Femur (tissue), 1 donor: ENCODE data around the gene YES1.
"Not testable (repeated sequence)": the region's sequence is repeated elsewhere in the genome, so short reads cannot be mapped to it uniquely, and the experiment has no call there.

Experiments used
- DNase-seq: peaks from one replicate; pipeline ENCODE4 v3.0.0-alpha.2; 2017

The YES1 gene

GRCh38 chr18:717003-717402 lies 95.0 kb downstream of the YES1 start:
- DNase-seq = no peak

GRCh38 chr18:715626-716025 lies 96.4 kb downstream of the YES1 start:
- DNase-seq = no peak

DNA sequence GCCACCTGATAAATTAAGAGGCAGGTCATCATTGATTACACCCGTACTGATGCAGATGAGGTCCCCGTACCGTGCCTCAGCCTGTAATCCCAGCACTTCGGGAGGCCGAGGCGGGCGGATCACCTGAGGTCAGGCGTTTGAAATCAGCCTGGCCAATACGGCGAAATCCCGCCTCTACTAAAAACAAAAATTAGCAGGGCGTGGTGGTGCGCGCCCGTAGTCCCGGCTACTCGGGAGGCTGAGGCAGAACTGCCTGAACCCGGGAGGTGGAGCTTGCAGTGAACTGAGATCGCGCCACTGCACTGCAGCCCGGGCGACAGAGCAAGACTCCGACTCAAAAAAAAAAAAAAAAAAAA lies 98.9 kb downstream of the YES1 start:
- DNase-seq = no peak

DNA sequence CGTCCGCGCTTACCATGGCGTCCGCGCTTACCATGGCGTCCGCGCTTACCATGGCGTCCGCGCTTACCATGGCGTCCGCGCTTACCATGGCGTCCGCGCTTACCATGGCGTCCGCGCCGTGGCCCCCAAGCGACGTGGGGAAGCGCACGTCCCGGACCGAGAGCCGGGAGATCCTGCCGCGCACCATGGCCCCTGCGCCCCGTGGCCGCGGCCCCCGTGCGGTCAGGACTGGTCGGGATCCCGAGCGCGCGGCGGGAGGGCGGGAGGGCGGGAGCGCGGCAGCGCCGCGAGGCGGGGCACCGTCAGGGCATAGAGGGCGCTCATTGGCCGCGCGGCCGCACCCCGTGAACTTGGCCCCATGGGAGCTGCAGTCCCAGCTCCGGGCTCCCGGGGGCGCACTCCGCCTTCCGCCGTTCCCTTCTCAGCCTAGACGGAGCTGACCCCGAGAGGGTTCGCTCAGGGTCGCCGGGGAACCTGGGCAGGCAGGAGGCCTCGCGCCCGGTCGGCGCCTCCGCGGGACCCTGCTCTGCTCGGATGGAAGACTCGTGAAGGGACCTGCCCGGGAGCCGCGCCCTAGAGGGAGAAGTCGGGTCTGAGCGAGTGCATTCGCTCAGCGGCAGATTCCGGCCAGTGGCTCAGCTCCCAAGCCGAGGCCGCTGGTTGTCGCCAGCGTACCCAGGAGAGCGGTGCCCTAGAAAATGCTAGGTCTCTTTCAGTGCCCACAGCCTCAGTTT lies 99.5 kb downstream of the YES1 start, which contains the start of gene ENOSF1:
Gene ENOSF1, minus strand, starts transcription at position 230 of the 734 bp plus-strand sequence. Its CDS starts 43 bp downstream, at position 187.
- peak; percentile 91 for DNase-seq

DNA sequence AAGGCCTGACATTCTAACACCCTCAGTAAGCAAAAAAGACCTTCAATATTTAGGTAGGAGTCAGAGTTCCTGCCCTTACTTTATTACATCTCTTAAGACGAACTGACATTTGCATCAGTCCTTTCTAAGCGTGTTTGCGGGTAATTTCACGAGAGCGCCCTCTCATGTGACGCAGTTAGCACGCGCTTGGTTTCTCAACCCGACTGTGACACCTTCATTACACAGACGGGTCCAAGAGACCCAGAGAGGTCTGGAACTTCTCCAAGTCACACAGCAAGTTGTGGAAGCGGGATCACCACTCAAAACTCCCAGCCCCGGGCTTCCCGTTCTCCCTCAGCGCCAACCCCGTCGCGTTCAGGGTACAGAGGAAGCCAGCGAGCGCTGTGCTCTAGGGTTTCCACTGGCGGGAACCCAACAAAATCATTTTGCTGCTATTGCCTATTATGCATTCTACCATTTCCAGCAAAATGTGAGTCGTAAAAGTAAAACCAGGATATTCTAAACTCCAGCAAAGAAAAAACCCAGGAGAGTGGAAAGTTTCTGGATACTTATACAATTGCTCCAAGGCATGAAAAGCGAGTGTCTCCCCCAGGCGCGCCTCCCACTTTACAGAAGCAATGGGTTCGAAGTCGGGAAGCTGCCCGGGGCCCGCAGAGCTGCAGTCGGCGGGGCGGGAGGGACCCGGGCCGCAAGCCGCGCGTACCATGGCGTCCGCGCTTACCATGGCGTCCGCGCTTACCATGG lies 100.2 kb downstream of the YES1 start:
- peak; percentile 78 for DNase-seq

- DNase-seq = no peak
These were observed 100.8 kb downstream of the YES1 start for GRCh38 chr18:711310-711656.

- DNase-seq = no peak
These were observed 101.4 kb downstream of the YES1 start for GRCh38 chr18:710418-711300.

DNA sequence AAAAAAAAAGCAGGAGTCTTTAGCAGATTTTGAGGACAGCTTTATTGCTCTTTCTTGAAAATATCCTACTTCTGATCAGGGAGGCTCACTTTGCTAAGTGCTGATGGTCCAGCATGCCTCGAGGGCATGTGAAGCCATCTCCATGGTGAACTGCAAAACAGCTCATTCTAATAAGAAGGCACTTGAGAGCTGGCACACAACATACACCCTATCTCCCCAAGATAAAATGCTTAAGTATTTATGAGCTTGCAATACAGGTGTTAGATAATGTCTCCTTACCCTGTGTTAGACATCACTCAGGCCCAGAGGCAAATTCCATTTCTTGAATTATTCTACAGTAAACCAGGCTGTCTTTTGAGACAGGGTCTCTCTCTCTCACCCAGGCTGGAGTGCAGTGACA lies 102.3 kb downstream of the YES1 start:
- DNase-seq = no peak

DNA sequence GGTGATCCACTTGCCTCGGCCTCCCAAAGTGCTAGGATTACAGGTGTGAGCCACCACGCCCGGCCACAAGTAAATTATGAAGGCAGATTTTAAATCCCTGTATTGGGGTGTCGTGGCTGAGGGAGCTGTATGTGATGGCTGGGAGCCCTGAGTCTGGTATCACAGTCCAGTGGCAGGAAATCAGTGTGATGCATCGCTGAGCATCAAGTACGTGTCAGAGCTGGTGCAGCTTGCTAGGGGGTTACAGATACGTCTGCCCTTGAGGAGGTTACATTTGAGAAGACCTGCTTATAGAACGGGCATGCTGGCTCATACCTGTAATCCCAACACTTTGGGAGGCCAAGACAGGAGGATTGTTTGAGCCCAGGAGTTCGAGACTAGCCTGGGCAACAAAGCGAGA lies 103.9 kb downstream of the YES1 start:
- no peak for DNase-seq

GRCh38 chr18:706405-706804 lies 105.6 kb downstream of the YES1 start:
- no peak for DNase-seq

DNA sequence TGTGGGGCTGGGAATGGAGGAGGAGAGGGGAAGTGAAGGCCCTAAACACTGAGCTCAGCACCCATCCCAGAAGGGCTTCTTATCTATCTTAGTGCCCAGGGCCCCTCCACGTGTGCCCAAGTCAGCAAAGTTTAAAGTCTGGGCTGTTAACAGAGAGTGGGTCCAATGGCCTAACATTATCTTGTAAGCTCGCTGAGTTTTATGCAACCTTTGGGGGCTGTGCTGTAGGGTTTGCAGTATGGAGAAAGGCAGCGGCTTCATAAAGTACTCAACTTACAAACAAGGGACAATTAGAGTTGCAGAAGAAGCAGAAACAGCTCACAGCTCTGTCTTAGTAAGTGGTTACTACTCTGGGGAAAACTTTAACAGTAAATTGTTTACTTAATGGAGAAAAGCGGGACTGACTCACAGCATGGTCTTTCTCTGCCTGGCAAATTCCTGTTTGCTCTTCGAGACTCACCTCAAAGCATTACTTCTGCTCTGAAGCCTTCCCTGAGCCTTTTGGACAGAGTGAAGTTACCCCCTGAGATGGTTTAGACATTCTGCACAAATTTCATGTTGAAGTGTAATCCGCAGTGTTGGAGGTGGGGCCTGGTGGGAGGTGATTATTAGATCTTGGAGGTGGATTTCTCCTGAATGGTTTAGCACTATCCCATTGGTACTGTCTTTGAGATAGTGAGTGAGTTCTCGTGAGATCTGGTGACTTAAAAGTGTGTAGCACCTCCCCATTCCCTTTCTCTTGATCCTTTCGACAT lies 108.7 kb downstream of the YES1 start:
- no peak for DNase-seq

DNA sequence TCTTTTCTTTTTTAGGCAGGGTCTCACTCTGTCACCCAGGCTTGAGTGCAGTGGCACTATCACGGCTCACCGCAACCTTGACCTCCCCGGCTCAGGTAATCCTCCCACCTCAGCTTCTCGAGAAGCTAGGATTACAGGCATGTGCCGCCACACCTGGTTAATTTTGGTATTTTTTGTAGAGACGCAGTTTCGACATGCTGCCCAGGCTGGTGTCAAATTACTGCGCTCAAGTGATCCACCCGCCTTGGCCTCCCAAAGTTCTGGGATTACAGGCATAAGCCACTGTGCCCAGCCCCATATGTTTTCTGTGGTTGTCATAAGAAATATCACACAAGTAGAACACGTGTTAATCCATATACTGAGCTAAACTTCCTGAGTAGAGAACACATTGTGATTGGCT lies 114.2 kb downstream of the YES1 start:
- DNase-seq = no peak

DNA sequence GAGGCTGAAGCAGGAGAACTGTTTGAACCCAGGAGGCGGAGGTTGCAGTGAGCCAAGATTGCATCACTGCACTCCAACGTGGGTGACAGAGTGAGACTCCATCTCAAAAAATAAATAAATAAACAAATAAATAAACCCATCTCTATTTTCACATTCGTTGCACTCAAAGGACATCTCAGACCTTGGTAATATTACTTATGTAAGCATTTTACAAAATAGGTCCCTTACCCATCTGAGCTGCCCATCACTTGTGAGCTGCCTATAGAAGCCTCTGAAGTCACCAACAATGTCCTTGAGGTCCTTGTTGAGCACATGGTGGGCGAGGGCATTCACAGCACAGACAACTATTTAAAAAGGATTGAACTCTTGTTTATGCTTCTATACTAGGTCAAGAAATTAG lies 115.0 kb downstream of the YES1 start:
- no peak for DNase-seq

GRCh38 chr18:693466-694187 lies 118.4 kb downstream of the YES1 start:
- DNase-seq = peak; percentile 42

- DNase-seq = no peak
These were observed 119.2 kb downstream of the YES1 start for GRCh38 chr18:692824-693223.

DNA sequence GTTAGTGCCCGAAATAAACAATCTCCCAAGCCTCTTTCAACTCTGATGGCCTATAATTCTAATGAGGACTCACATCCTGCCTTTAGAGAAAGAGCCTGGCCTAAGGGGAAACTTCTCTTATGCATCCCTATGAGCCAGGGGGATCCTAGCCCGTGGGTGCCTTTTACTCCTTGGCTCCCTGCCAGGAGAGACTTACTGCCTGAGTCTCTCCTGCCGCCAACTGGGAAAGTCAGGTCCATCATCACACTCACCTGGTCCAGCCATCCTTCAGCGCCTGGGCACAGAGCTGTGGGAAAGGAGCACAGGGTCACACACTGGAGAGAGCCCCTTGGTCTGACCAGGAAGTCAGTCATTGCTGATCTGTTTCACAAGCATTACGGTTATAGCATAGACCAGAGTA lies 123.7 kb downstream of the YES1 start:
- DNase-seq = no peak

GRCh38 chr18:686339-687111 lies 125.5 kb downstream of the YES1 start:
- no peak for DNase-seq

DNA sequence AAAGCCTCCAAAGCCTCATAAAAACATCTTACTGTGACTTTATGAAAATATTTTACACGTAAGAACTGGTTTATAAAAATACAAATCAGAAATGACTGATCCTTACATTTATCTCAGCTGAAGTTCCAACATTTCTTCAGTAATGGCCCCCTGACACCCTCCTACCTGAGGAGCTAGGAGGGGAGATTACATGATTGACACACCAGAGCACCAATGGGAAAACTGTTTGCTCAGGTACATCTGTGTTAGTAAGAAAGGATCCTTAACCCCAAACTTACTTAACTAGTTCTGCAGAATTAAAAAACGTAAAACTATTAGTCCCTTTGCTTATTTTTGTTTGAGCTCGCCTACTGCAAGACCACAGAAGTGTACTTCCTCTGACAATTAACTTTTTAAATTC lies 126.6 kb downstream of the YES1 start:
- no peak for DNase-seq

GRCh38 chr18:683531-683930 lies 128.5 kb downstream of the YES1 start:
- DNase-seq = no peak

DNA sequence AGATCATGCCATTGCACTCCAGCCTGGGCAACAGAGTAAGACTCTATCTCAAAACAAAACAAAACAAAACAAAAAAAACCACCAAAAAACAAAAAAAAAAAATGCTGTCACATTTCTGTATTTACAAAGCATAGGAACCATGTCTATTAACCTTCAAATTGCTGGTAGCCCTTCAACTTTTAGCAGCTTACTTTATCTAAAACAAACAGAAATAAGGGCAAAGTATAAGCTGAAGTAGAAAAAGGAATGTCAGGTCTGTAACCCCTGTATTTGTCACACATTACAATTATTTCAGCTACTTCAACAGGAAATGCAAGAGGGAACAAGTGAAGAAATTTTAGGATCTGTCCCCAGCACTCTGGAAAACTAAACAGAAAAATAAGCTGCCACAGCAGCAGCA lies 129.2 kb downstream of the YES1 start:
- no peak for DNase-seq

- DNase-seq = not testable (repeated sequence)
These were observed 129.6 kb downstream of the YES1 start for GRCh38 chr18:682416-682815.
